Skeletal muscle satellite cell (primary cell): Measurements from ENCODE around the gene MOB1B.
A peak's percentile ranks its signal among the peaks of the same experiment; 100 is the strongest.
"Not testable (repeated sequence)": the region's sequence is repeated elsewhere in the genome, so short reads cannot be mapped to it uniquely, and the experiment has no call there.

ENCODE experiments used
- H3K27me3 ChIP-seq: 2 replicates; pipeline ENCODE4 v1.7.0; 2013; ENCODE audit warnings: low read length; ENCODE audit not compliant: control insufficient read depth, insufficient read depth
- H3K36me3 ChIP-seq: 2 replicates; pipeline ENCODE4 v1.7.0; 2013; ENCODE audit warnings: mild to moderate bottlenecking, control low read depth, low read length; ENCODE audit not compliant: insufficient read depth
- H3K4me1 ChIP-seq: 2 replicates; pipeline ENCODE4 v1.7.0; 2013; ENCODE audit warnings: low read length; ENCODE audit not compliant: control insufficient read depth, insufficient read depth
- H3K4me2 ChIP-seq: 2 replicates; pipeline ENCODE4 v1.7.0; 2013; ENCODE audit warnings: mild to moderate bottlenecking, low read length
- H3K4me3 ChIP-seq: 2 replicates; pipeline ENCODE4 v1.7.0; 2013; ENCODE audit warnings: low read length
- H3K9ac ChIP-seq: 2 replicates; pipeline ENCODE4 v1.7.0; 2013; ENCODE audit warnings: mild to moderate bottlenecking, low read depth, low read length, moderate library complexity
- H3K9me3 ChIP-seq: replicated peaks from 2 replicates; pipeline ENCODE4 v1.7.0; 2013; ENCODE audit warnings: mild to moderate bottlenecking, control low read depth, low read length

MOB1B gene

GRCh38 chr4:70996018-70996360, 93.8 kb downstream of the MOB1B start:
- H3K4me2 ChIP-seq: peak overlapping the region; percentile 42
- no peaks in the 10 kb centered on the region for H3K27me3 ChIP-seq
- no peaks in the 10 kb centered on the region for H3K9me3 ChIP-seq
- H3K36me3 ChIP-seq: no peaks in the 10 kb centered on the region
- H3K4me1 ChIP-seq: peaks cover 18% of the 10 kb centered on the region
- H3K9ac ChIP-seq: no peak overlapping the region
- no peak overlapping the region for H3K4me3 ChIP-seq

- no peak overlapping the region for H3K4me2 ChIP-seq
- H3K9me3 ChIP-seq: no peaks in the 10 kb centered on the region
- H3K27me3 ChIP-seq: no peaks in the 10 kb centered on the region
- no peak overlapping the region for H3K9ac ChIP-seq
- peaks cover 18% of the 10 kb centered on the region for H3K4me1 ChIP-seq
- no peaks in the 10 kb centered on the region for H3K36me3 ChIP-seq
- no peak overlapping the region for H3K4me3 ChIP-seq
Observed at GRCh38 chr4:70997036-70997435, 94.9 kb downstream of the MOB1B start.

- H3K9ac ChIP-seq: no peak overlapping the region
- H3K4me2 ChIP-seq: no peak overlapping the region
- no peaks in the 10 kb centered on the region for H3K27me3 ChIP-seq
- H3K9me3 ChIP-seq: no peaks in the 10 kb centered on the region
- peaks cover 15% of the 10 kb centered on the region for H3K4me1 ChIP-seq
- H3K36me3 ChIP-seq: no peaks in the 10 kb centered on the region
- H3K4me3 ChIP-seq: no peak overlapping the region
Observed at GRCh38 chr4:70997546-70997945, 95.4 kb downstream of the MOB1B start.

- H3K4me2 ChIP-seq, H3K27me3 ChIP-seq, H3K9ac ChIP-seq, H3K4me1 ChIP-seq, H3K4me3 ChIP-seq, H3K36me3 ChIP-seq, H3K9me3 ChIP-seq: not testable (repeated sequence)
Observed at GRCh38 chr4:70999639-71000038, 97.5 kb downstream of the MOB1B start.

GRCh38 chr4:71001363-71001762, 99.2 kb downstream of the MOB1B start:
- H3K27me3 ChIP-seq, H3K4me2 ChIP-seq, H3K4me1 ChIP-seq, H3K9ac ChIP-seq, H3K4me3 ChIP-seq, H3K9me3 ChIP-seq, H3K36me3 ChIP-seq: not testable (repeated sequence)

- H3K9ac ChIP-seq: no peak overlapping the region
- H3K4me3 ChIP-seq: no peak overlapping the region
- no peak overlapping the region for H3K4me2 ChIP-seq
Observed at GRCh38 chr4:71004281-71004851, 102.2 kb downstream of the MOB1B start.

GRCh38 chr4:71005025-71005424, 102.9 kb downstream of the MOB1B start:
- not testable (repeated sequence) for H3K4me3 ChIP-seq, H3K9ac ChIP-seq, H3K4me2 ChIP-seq, H3K9me3 ChIP-seq, H3K27me3 ChIP-seq, H3K36me3 ChIP-seq
- H3K4me1 ChIP-seq: peaks cover 14% of the 10 kb centered on the region

More at GRCh38 chr4:71004281-71004851, 102.2 kb downstream of the MOB1B start:
- no peaks in the 10 kb centered on the region for H3K27me3 ChIP-seq
- H3K36me3 ChIP-seq: no peaks in the 10 kb centered on the region
- H3K4me1 ChIP-seq: peaks cover 8% of the 10 kb centered on the region
- H3K9me3 ChIP-seq: no peaks in the 10 kb centered on the region

GRCh38 chr4:71006203-71006907, 104.2 kb downstream of the MOB1B start:
- Histone ChIP-seq H3K36me3 (no peaks in the 10 kb centered on the region), H3K4me2 (no peak overlapping the region), H3K9me3 (no peaks in the 10 kb centered on the region), H3K9ac (no peak overlapping the region), H3K27me3 (no peaks in the 10 kb centered on the region), H3K4me1 (peaks cover 14% of the 10 kb centered on the region), H3K4me3 (no peak overlapping the region)

GRCh38 chr4:71008196-71008595, 106.0 kb downstream of the MOB1B start:
- Histone ChIP-seq H3K36me3 (no peaks in the 10 kb centered on the region), H3K9me3 (no peaks in the 10 kb centered on the region), H3K4me3 (no peak overlapping the region), H3K4me2 (no peak overlapping the region), H3K4me1 (peaks cover 14% of the 10 kb centered on the region), H3K27me3 (no peaks in the 10 kb centered on the region), H3K9ac (no peak overlapping the region)

GRCh38 chr4:71009086-71009485, 106.9 kb downstream of the MOB1B start:
- Histone ChIP-seq H3K4me3 (no peak overlapping the region), H3K36me3 (no peaks in the 10 kb centered on the region), H3K9ac (no peak overlapping the region), H3K4me2 (peak overlapping the region; percentile 7), H3K4me1 (peaks cover 14% of the 10 kb centered on the region), H3K27me3 (no peaks in the 10 kb centered on the region), H3K9me3 (no peaks in the 10 kb centered on the region)

GRCh38 chr4:71009890-71010588, 107.9 kb downstream of the MOB1B start:
- no peaks in the 10 kb centered on the region for H3K9me3 ChIP-seq
- H3K9ac ChIP-seq: no peak overlapping the region
- H3K4me1 ChIP-seq: peaks cover 14% of the 10 kb centered on the region
- peak overlapping the region; percentile 7 for H3K4me2 ChIP-seq
- H3K36me3 ChIP-seq: no peaks in the 10 kb centered on the region
- no peaks in the 10 kb centered on the region for H3K27me3 ChIP-seq
- no peak overlapping the region for H3K4me3 ChIP-seq

- Histone ChIP-seq H3K36me3 (no peaks in the 10 kb centered on the region), H3K4me3 (no peak overlapping the region), H3K9ac (no peak overlapping the region), H3K9me3 (no peaks in the 10 kb centered on the region), H3K27me3 (no peaks in the 10 kb centered on the region), H3K4me1 (peaks cover 14% of the 10 kb centered on the region), H3K4me2 (no peak overlapping the region)
Observed at GRCh38 chr4:71011451-71011850, 109.3 kb downstream of the MOB1B start.
